Testis (tissue), 3 donors: ENCODE measurements around the gene ASMTL. TPM values are rescaled to one million over a fixed set of nuclear protein-coding genes. Genes with fewer than 3 reads are reported as not detected.
A peak's percentile ranks its signal among the peaks of the same experiment; 100 is the strongest.
"Not testable (repeated sequence)": the region's sequence is repeated elsewhere in the genome, so short reads cannot be mapped to it uniquely, and the experiment has no call there.

Source experiments
- DNase-seq: peaks from one replicate; pipeline ENCODE4 v3.0.0-alpha.2; 2019
- H3K27ac ChIP-seq, 2 donors: fragments of 200-600 bp; sonication (generic); one replicate each; pipeline ENCODE4 v1.5.1; 2019
- H3K27me3 ChIP-seq: fragments of 200-600 bp; sonication (generic); one replicate; pipeline ENCODE4 v1.5.1; 2019
- H3K36me3 ChIP-seq: fragments of 200-600 bp; sonication (generic); one replicate; pipeline ENCODE4 v1.5.1; 2017; ENCODE audit warnings: low read depth; ENCODE audit errors: missing control alignments
- H3K4me1 ChIP-seq: fragments of 200-600 bp; sonication (generic); one replicate; pipeline ENCODE4 v1.5.1; 2019
- H3K4me3 ChIP-seq, 2 donors: fragments of 200-600 bp; sonication (generic); one replicate each; pipeline ENCODE4 v1.5.1; 2017 to 2019
- H3K9me3 ChIP-seq: fragments of 200-600 bp; sonication (generic); one replicate; pipeline ENCODE4 v1.5.1; 2017
- CTCF ChIP-seq, 3 experiments: fragments of 450-650 bp in 2 of 3; fragments of 200-600 bp in 1 of 3; sonication (generic) in 1 of 3; IDR thresholded peaks; one replicate each; pipeline ENCODE4 v1.5.1; 2016 to 2019; ENCODE audit warnings: antibody characterized with exemption in 3 of 3, mild to moderate bottlenecking in 2 of 3, moderate library complexity in 1 of 3
- POLR2A ChIP-seq: fragments of 450-650 bp; IDR thresholded peaks from one replicate; pipeline ENCODE4 v1.6.1; 2017; ENCODE audit warnings: antibody characterized with exemption, mild to moderate bottlenecking, moderate library complexity
- WGBS, 2 donors: methylation state at CpG; one replicate each; pipeline ENCODE4 v1.1.5; 2018; 5-methylcytosine and 5-hydroxymethylcytosine counted together
- intact Hi-C: fragments of 100-400 bp; cut with DNase I; formaldehyde crosslinking; loops from one replicate; pipeline ENCODE4 v1.15.1; 2023; ENCODE audit warnings: low total_unique reads
- polyA plus RNA-seq: library from polyadenylated mRNA; stranded (reverse); fragments of 350-450 nt; fragmentation: Illumina TruSeq; extraction: RNeasy Lipid Tissue Mini Kit (QIAGEN cat#74804); gene quantifications from one replicate; pipeline ENCODE4 v1.2.3, GENCODE V29; 2014; ENCODE audit warnings: low read depth, low replicate concordance; ENCODE audit not compliant: insufficient read depth
- total RNA-seq, 2 donors: library from RNA; depleted of rRNA; stranded (reverse); fragments of >200 nt; gene quantifications; one replicate each; pipeline ENCODE4 v1.2.3, GENCODE V29; 2016

The ASMTL gene
- total and polyA plus RNA-seq, 3 donors from 2014 or later = 27.0 to 41.2 (median 31.0) TPM

- Histone ChIP-seq H3K4me3 (no peak overlapping the region), H3K27me3 (no peaks in the 10 kb centered on the region), H3K9me3 (no peaks in the 10 kb centered on the region), H3K4me1 (peaks cover 16% of the 10 kb centered on the region), H3K27ac (no peak overlapping the region), H3K36me3 (no peaks in the 10 kb centered on the region)
- TF ChIP-seq POLR2A (no peak), CTCF (IDR thresholded peaks at IDR 0.05) (no peak)
- intact Hi-C loops = loop anchor here (10.0 kb wide), 1 partner anchor 144 kb away; the partner anchor contains the start of gene AKAP17A
- WGBS, 2 donors = 69 to 76% methylated on average over 9 of the region's 9 CpGs
- DNase-seq = peak; percentile 11
Observed at GRCh38 chrX:1450361-1451161, 2.1 kb downstream of the ASMTL start.

- Histone ChIP-seq H3K9me3 (no peaks in the 10 kb centered on the region), H3K27me3 (no peaks in the 10 kb centered on the region), H3K4me1 (peaks cover 16% of the 10 kb centered on the region), H3K36me3 (no peaks in the 10 kb centered on the region), H3K4me3 (no peak overlapping the region), H3K27ac (no peak overlapping the region)
- 94 to 98% methylated on average over 2 of the region's 2 CpGs for WGBS, 2 donors
- intact Hi-C loops = loop anchor here (10.0 kb wide), 2 partner anchors 55 to 145 kb away; partner anchors contain the start of genes AKAP17A and SLC25A6
- DNase-seq = no peak
- TF ChIP-seq POLR2A (no peak), CTCF (IDR thresholded peaks at IDR 0.05) (no peak)
Observed at GRCh38 chrX:1449823-1450149, 2.9 kb downstream of the ASMTL start.

DNA sequence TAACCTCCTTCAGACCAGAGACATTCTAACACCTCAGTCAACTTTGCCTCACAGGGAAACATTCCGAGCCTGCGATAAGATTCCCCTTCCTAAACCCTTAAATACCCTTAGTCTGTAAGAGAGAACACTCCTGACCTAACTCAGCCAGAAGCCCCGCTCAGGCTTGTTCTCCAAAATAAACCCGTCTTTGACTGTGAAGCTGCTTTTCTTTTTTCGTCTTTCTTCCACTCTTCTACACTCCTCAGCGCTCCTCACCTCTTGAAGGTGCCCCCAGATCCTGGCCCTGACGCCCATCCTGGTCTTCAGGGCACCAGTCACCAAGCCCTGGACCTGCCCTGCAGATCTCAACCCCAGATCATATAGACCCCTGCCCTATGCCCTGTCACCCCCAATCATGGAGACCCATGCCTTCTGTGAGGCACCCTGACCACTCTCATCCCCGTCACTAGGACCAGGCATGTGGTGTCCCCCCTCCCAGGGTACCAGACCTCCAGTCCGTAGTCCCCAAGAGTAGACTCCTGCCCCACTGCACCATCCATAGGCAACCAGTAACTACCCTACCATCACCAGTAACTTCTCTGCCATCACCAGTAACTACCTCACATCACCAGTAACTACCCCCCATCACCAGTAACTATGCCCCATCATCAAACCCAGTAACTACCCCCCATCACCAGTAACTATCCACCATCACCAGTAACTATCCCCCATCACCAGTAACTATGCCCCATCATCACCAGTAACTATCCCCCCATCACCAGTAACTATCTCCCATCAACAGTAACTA lies 3.5 kb downstream of the ASMTL start:
- DNase-seq = peak; percentile 7

GRCh38 chrX:1448573-1449001 lies 4.1 kb downstream of the ASMTL start:
- not testable (repeated sequence) for H3K36me3 ChIP-seq, H3K27ac ChIP-seq, H3K27me3 ChIP-seq, DNase-seq, H3K4me3 ChIP-seq, H3K9me3 ChIP-seq
- WGBS, 2 donors = 92 to 95% methylated on average over 5 of the region's 5 CpGs
- peaks cover 16% of the 10 kb centered on the region for H3K4me1 ChIP-seq
- intact Hi-C loops = loop anchor here (10.0 kb wide), 1 partner anchor 54 kb away; the partner anchor contains the start of gene SLC25A6

More for the DNA sequence above, 3.5 kb downstream of the ASMTL start:
- intact Hi-C loops = loop anchor here (10.0 kb wide), 1 partner anchor 54 kb away; the partner anchor contains the start of gene SLC25A6
- Histone ChIP-seq H3K27me3 (no peaks in the 10 kb centered on the region), H3K27ac (no peak overlapping the region), H3K4me1 (peaks cover 16% of the 10 kb centered on the region), H3K9me3 (no peaks in the 10 kb centered on the region), H3K36me3 (no peaks in the 10 kb centered on the region), H3K4me3 (no peak overlapping the region)
- WGBS, 2 donors = 90 to 93% methylated on average over 9 of the region's 9 CpGs
- TF ChIP-seq POLR2A = no peak
- TF ChIP-seq CTCF (IDR thresholded peaks at IDR 0.05) = no peak

DNA sequence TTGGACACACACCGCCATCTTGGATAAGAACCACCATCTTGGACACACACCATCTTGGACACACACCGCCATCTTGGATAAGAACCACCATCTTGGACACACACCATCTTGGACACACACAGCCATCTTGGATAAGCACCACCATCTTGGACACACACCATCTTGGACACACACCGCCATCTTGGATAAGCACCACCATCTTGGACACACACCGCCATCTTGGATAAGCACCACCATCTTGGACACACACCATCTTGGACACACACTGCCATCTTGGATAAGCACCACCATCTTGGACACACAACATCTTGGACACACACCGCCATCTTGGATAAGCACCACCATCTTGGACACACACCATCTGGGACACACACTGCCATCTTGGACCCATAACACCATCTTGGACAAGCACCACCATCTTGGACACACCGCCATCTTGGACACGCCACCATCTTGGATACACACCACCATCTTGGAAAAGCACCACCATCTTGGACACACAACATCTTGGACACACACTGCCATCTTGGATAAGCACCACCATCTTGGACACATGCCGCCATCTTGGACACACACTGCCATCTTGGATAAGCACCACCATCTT lies 4.6 kb downstream of the ASMTL start:
- not testable (repeated sequence) for H3K4me3 ChIP-seq, H3K27me3 ChIP-seq, H3K9me3 ChIP-seq, H3K27ac ChIP-seq, H3K36me3 ChIP-seq
- intact Hi-C loops = loop anchor here (10.0 kb wide), 1 partner anchor 53 kb away; the partner anchor contains the start of gene SLC25A6
- WGBS, 2 donors = 84 to 85% methylated on average over 8 of the region's 8 CpGs
- peaks cover 16% of the 10 kb centered on the region for H3K4me1 ChIP-seq
- DNase-seq = peak; percentile 23

- not testable (repeated sequence) for H3K9me3 ChIP-seq, H3K36me3 ChIP-seq, H3K27me3 ChIP-seq, H3K4me3 ChIP-seq, H3K27ac ChIP-seq
- DNase-seq = peak; percentile 14
- peaks cover 16% of the 10 kb centered on the region for H3K4me1 ChIP-seq
- 86 to 89% methylated on average over 11 to 13 of the region's 13 CpGs for WGBS, 2 donors
- intact Hi-C loops = loop anchor here (10.0 kb wide), 1 partner anchor 52 kb away; the partner anchor contains the start of gene SLC25A6
Observed at GRCh38 chrX:1446984-1447968, 5.4 kb downstream of the ASMTL start.
